Breast epithelium (tissue), 3 donors: ENCODE data around the gene GRWD1.

ENCODE experiments used
- CTCF ChIP-seq, 3 donors: fragments of 450-650 bp; IDR thresholded peaks; one replicate each; pipeline ENCODE4 v1.5.1; 2016 to 2017; ENCODE audit warnings: antibody characterized with exemption in 3 of 3, mild to moderate bottlenecking in 3 of 3, moderate library complexity in 3 of 3
- POLR2A ChIP-seq: fragments of 450-650 bp; IDR thresholded peaks from one replicate; pipeline ENCODE4 v1.6.1; 2016; ENCODE audit warnings: antibody characterized with exemption, mild to moderate bottlenecking, moderate library complexity
- POLR2AphosphoS5 ChIP-seq, 3 donors: sonication (generic); formaldehyde crosslinking; IDR thresholded peaks; one replicate each; pipeline ENCODE4 v1.6.1; 2017; ENCODE audit warnings: antibody characterized with exemption in 3 of 3

GRCh38 chr19:48487948-48488347, 42.2 kb downstream of the GRWD1 start:
- TF ChIP-seq POLR2A (no peak), CTCF (IDR thresholded peaks at IDR 0.05) (no peak), POLR2AphosphoS5 (IDR thresholded peaks at IDR 0.05) (peak; percentile 18 to 82 (median 36))
